SKM-1 treated with dmso at 0.1 percent for 144 hours (cell line): ENCODE results near the gene VPS51.

Experiments
- DNase-seq: peaks from one replicate; lab custom pipeline; 2025; ENCODE audit not compliant: unreplicated experiment; lab: John Stamatoyannopoulos, UW

Gene VPS51

DNA sequence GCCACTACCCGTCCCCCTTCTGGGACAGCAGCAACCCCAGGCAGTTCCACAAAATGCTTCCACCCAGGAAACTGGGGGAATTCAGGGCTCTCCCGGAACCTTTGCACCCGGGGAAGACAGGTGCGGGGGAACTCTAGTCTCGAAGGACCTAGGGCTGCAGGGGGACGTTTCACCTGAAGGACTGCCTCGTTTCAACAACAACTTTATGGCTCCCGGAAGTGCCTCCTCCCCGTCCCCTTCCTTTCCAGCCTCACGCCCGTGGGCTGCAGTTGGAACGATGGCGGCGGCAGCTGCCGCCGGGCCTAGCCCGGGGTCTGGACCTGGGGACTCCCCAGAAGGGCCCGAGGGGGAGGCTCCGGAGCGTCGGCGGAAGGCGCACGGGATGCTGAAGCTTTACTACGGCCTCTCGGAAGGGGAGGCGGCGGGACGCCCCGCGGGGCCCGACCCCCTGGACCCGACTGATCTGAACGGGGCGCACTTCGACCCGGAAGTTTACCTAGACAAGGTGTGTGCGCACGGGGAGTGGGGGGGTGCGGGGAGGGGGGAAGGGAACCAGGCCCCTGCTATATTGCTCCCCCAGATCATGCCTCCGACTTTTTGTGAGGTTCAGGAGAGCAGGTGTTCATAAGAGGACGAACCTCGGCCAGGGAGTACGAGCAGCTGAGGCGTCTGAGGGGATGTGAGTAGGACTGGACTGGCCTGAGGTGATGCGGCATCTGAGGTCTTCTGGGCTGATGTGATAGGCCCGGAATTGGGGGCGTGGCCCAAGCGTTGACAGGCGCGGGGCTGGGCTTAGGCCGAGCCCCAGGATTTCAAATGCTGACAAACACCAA is at the start of gene VPS51:
Gene VPS51, plus strand, starts transcription at position 241 of the 833 bp plus-strand sequence. Its CDS starts 37 bp downstream, at position 278.
- DNase-seq = peak; percentile 85

DNA sequence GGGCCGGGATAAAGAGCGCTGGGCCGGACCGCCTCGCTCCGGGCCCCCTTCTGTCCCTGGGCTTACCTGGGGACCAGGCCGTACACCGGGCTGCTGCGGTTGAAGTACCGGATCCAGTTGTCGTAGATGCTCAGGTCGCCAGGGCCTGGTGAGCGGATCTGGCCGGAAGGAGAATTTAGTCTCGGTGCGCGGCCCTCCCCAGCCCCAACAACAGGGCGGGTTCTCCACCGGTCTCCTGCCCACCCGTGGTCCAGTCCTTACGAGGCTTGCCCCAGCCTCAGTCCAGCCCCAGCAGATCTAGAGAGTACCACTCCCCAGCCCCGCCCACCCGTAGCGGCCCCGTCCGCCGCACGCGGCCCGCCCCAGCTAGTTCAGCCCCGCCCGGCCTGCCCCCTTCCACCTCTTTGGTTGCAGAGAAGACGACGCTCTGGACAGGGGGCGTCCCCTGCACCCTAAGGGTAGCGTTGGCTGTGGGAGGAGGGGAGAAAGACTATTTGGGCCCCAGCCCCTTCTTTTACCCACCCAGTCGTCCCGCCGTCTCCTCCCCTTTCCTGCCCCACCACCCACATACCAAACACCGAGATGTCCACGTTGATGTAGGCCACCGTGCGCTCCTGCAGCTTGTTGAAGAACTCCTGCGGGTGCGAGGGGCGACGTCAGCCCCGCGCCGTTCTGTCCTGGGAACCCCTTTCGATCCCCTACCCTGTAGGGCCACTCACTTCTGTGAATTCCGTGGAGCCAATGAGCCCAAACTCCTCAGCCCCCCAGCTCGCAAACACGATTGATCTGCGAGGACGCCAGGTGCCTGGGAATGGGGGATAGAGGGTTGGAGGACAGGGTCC is 48.2 kb upstream of the VPS51 start:
- no peak for DNase-seq

DNA sequence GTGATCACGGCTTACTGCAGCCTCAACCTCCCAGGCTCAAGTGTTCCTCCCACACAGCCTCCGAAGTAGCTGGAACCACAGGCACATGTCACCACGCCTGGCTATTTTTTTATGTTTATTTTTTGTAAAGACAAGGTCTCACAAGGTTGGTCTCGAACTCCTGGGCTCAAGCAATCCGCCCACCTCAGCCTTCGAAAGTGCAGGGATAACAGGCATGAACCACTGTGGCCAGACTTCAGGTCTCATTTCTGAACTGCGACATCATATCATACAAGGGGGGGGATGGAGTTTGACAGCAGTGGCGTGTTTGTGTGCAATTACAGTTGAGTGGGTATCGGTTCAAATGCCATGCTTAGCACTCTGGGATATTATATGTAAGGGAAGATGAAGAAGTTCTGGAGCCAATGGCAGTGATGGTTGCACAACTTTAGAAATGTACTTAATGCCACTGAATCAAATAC is 44.6 kb upstream of the VPS51 start:
- DNase-seq = no peak

DNA sequence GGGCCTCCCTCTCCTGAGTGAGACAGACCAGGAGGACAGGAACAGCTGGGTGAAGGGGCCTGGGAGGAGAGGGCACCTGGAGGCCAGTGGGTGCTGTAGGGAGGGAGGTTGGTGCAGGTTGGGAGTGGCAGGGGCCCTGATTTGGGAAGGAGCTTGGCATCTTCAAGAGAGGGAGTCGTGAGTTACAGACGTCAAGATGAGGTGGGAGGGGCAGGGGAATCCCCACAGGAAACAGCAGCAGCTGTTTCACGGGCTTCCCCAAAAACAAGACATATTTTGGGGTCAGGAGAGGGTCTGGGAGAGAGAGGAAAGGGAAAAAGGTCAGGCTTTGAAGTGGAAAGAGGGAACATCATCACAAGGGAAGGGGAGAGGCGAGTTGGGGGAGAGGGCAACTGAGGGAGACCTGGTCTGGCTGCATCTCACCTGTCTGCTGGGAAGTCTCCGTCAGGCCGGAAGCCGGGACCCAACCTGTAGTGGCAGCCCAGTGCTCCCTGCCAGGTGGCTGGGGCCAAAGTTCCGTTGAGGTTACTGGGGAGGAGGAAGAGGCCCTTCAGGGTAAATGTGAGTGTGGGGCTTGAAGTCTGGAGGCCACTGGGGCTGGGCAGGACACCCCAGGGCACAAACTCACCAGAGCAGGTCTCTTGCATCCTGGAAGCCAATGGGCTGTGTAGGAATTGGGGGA is 42.0 kb upstream of the VPS51 start:
- no peak for DNase-seq

DNA sequence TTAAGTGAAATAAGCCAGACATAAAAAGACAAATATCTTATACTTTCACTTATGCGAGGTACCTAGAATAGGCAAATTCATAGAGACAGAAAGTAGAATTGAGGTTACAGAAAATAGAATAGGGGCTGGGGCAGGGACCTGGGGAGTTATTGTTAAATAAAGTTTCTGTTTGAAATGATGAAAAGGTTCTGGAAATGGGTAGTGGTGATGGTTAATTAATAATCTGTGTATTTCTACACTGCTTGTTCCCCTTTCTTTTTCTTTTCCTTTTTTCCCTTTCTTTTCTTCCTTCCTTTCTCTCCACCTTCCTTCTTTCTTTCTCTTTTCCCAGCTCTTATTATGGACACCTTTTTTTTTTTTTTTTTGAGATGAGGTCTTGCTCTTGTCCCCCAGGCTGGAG is 40.5 kb upstream of the VPS51 start:
- no peak for DNase-seq

- DNase-seq = no peak
These were observed 39.0 kb upstream of the VPS51 start for GRCh38 chr11:65056999-65057398.

GRCh38 chr11:65057526-65057925 is 38.5 kb upstream of the VPS51 start:
- no peak for DNase-seq

- DNase-seq = no peak
These were observed 38.0 kb upstream of the VPS51 start for GRCh38 chr11:65058012-65058411.

GRCh38 chr11:65058419-65059054 is 37.5 kb upstream of the VPS51 start, which contains the start of gene NAALADL1:
Gene NAALADL1, minus strand, starts transcription at chr11:65058553. Its CDS starts 32 bp downstream, at chr11:65058521.
- no peak for DNase-seq

DNA sequence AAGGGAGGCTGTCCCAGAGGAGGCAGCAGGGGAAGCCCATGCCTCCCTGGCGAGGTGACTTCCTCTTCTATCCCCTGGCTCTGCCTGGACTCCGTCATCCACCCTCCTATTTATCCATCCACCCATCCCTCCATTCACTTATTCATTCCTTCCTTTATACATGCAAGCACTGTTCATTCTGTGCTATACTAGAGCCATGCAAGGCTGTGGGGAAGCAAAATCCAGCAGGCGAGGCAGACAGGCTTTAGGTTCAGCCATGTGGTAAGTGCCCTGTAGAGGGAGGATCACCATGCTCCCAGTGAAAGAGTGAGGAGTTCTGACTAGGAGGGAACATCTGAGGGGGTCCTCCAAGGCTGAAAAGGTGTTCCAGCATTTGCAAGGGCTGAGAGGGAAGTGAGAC is 36.5 kb upstream of the VPS51 start:
- no peak for DNase-seq

GRCh38 chr11:65059959-65060824 is 35.8 kb upstream of the VPS51 start:
- no peak for DNase-seq

DNA sequence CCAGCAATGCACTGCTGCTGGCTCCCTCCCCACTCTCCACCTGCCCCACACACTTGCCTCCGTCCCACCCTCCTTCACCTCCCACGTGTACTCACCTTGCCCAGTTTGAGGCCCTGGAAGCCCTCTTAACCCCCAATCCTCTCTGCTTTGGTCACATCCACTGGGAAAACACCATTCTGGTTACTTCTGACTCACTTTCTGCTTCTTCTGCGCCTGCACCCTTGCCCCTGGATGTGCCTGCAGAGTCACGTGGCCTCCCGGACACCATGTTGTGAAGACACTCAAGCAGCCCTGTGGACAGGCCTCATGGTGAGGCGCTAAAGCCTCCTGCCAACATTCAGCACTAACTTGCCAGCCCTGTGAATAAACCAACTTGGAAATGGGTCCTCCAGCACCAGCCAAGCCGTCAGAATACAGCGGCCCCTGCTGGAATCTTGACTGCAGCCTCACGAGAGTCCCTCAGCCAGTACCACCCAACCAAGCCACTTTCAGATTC is 35.1 kb upstream of the VPS51 start:
- DNase-seq = no peak

DNA sequence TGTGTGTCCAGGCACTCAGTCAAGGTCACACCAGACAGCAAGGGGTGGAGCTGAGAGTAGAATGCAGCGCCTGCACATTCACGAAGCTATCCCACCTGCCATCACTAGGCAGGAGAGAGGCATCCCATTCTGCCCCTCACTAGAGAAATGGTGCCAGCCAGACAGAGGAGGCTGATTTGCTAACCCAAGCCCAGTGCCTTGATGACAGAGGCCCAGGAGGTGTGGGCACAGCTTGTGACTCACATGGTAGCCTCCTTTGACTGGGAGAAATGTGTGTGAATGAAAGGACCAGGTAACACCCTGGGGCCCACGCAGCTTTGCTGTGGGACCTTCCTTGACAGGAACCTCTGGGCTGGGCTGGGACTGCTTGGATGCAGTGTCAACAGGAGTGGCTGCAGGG is 32.5 kb upstream of the VPS51 start:
- no peak for DNase-seq

GRCh38 chr11:65064847-65065240 is 31.2 kb upstream of the VPS51 start:
- DNase-seq = no peak

DNA sequence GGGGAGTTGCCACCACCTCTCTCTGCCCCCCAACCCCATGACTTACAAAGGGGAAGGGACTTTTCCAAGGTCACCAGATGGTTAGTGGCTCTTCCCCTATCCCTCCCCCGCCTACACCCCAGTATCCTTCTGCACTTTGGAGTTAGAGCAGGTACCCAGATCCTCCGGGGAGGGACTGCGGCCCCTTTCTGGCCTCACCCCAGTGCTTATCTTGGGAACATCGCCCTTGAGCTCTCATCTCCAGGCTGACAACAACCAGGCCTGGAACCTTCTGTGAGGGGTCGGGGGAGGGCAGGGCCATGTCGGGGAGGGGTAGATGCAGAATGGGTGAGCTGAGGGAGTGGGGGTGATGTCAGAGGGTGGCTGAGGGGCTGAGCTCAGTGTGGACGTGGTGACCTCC is 30.2 kb upstream of the VPS51 start:
- no peak for DNase-seq

- DNase-seq = no peak
These were observed 29.7 kb upstream of the VPS51 start for GRCh38 chr11:65066315-65066714.

DNA sequence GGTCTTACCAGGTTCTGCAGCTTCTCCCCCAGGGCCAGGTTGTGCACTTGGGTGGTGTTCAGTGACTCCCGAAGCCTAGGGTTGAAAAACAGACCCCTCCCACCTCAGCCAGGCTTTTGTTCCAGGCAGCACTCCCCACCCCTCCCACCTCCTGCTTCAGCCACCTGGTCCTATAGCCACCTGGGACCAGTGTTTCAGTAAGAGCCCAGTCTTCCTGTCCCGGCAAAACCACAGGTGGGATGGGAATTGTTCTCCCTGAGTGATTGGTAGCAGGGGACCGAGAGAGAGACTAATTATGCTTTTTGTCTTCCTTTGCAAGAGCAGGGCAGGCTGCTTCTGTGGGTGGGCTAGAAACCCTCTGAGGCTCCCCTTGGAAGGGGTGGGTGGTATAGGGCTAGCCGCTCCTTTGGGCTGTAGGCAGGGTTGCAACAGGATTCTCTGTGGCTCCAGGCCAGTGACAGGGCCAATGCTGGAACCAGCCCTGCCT is 29.2 kb upstream of the VPS51 start:
- DNase-seq = no peak

GRCh38 chr11:65067446-65067845 is 28.6 kb upstream of the VPS51 start:
- no peak for DNase-seq

DNA sequence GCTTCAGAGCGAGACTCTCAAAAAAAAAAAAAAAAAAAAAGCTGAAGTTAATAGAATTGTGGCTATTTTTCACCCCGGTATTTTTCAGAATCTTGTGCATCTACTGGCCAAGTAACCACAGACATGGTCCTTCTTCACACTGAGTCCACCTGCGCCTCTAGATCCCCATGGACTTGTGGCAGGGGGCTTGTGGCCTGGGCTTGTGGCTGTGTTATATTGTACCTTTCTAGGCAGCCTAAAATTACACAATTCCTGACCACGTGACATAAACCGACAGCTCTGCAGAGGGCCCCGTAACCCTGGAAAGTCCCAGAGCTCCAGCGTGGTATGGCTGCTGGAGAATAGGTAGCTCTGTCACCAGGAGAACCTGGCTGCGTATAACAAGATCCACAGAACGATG is 26.8 kb upstream of the VPS51 start:
- peak; percentile 48 for DNase-seq
